Activated CD4-positive, alpha-beta T cell treated with anti-CD3 and anti-CD28 coated beads, Interleukin-2, amount 10 ng/mL, durations not matched to agents 7 days and 5 days (primary cell): ENCODE measurements around the gene ADGRD2. TPM values are rescaled to one million over a fixed set of nuclear protein-coding genes. Genes with fewer than 3 reads are reported as not detected.

ENCODE experiments used
- CTCF ChIA-PET: fragments of 350-600 bp; sonication (Branson Sonifier 250); formaldehyde crosslinking; loops from one replicate; lab custom pipeline; 2021; ENCODE audit warnings: antibody characterized with exemption; lab: Charles Lee
- POLR2A ChIA-PET: fragments of 350-600 bp; sonication (Branson Sonifier 250); formaldehyde crosslinking; loops from one replicate; lab custom pipeline; 2021; ENCODE audit warnings: antibody characterized with exemption; lab: Charles Lee
- DNase-seq: peaks from one replicate; pipeline ENCODE4 v3.0.0-alpha.2; 2020
- H3K27ac Mint-ChIP-seq: one replicate; pipeline ENCODE4 v1.8.0; 2021; ENCODE audit warnings: mild to moderate bottlenecking, moderate library complexity, mixed read lengths
- H3K27me3 Mint-ChIP-seq: one replicate; pipeline ENCODE4 v1.8.0; 2021; ENCODE audit warnings: mixed read lengths
- H3K36me3 Mint-ChIP-seq: one replicate; pipeline ENCODE4 v1.8.0; 2021; ENCODE audit warnings: low read depth, mixed read lengths
- H3K4me1 Mint-ChIP-seq: one replicate; pipeline ENCODE4 v1.8.0; 2021; ENCODE audit warnings: mixed read lengths
- H3K4me3 Mint-ChIP-seq: one replicate; pipeline ENCODE4 v1.8.0; 2021; ENCODE audit warnings: mild to moderate bottlenecking, moderate library complexity, mixed read lengths
- H3K9me3 Mint-ChIP-seq: one replicate; pipeline ENCODE4 v1.8.0; 2021; ENCODE audit warnings: mixed read lengths
- total RNA-seq, 2 experiments: library from RNA; stranded (reverse); gene quantifications; one replicate each; pipeline ENCODE4 v1.2.3, GENCODE V29; 2021

The ADGRD2 gene
- total RNA-seq, 2 experiments from 2014 or later: not detected

GRCh38 chr9:124453586-124454191, 3.4 kb downstream of the ADGRD2 start:
- CTCF ChIA-PET: interaction anchor here (0.8 kb wide), 1 partner anchor 9 kb away, joined by 3 read pairs; no protein-coding TSS in a partner anchor
- Mint-ChIP-seq H3K27ac (no peak overlapping the region), H3K4me1 (no peaks in the 10 kb centered on the region), H3K27me3 (peaks cover 30% of the 10 kb centered on the region), H3K9me3 (no peaks in the 10 kb centered on the region), H3K36me3 (no peaks in the 10 kb centered on the region), H3K4me3 (no peak overlapping the region)
- POLR2A ChIA-PET: interaction anchor here (0.6 kb wide), 1 partner anchor 1109 kb away, joined by 3 read pairs; no protein-coding TSS in a partner anchor
- DNase-seq: no peak

- CTCF ChIA-PET: interaction anchor here (0.8 to 1.2 kb wide), 2 partner anchors 9 to 13 kb away, joined by 3 read pairs; no protein-coding TSS in a partner anchor
- H3K9me3 Mint-ChIP-seq: no peaks in the 10 kb centered on the region
- POLR2A ChIA-PET: interaction anchor here (0.6 kb wide), 1 partner anchor 1109 kb away, joined by 3 read pairs; no protein-coding TSS in a partner anchor
- H3K4me1 Mint-ChIP-seq: no peaks in the 10 kb centered on the region
- H3K36me3 Mint-ChIP-seq: no peaks in the 10 kb centered on the region
- H3K4me3 Mint-ChIP-seq: no peak overlapping the region
- no peak overlapping the region for H3K27ac Mint-ChIP-seq
- no peak for DNase-seq
- H3K27me3 Mint-ChIP-seq: peaks cover 28% of the 10 kb centered on the region
Observed at GRCh38 chr9:124454296-124454695, 4.0 kb downstream of the ADGRD2 start.

- POLR2A ChIA-PET: no interaction called here
- Mint-ChIP-seq H3K36me3 (no peaks in the 10 kb centered on the region), H3K27ac (no peak overlapping the region), H3K9me3 (no peaks in the 10 kb centered on the region), H3K27me3 (peaks cover 22% of the 10 kb centered on the region), H3K4me3 (no peak overlapping the region), H3K4me1 (no peaks in the 10 kb centered on the region)
- no peak for DNase-seq
- CTCF ChIA-PET: interaction anchor here (0.7 to 1.2 kb wide), 2 partner anchors 13 to 58 kb away, joined by 3 read pairs; no protein-coding TSS in a partner anchor
Observed at GRCh38 chr9:124454791-124455443, 4.7 kb downstream of the ADGRD2 start.

- POLR2A ChIA-PET: no interaction called here
- Mint-ChIP-seq H3K27ac (no peak overlapping the region), H3K36me3 (no peaks in the 10 kb centered on the region), H3K27me3 (peaks cover 15% of the 10 kb centered on the region), H3K9me3 (no peaks in the 10 kb centered on the region), H3K4me1 (no peaks in the 10 kb centered on the region), H3K4me3 (no peak overlapping the region)
- no peak for DNase-seq
- CTCF ChIA-PET: interaction anchor here (1.2 kb wide), 1 partner anchor 14 kb away, joined by 3 read pairs; no protein-coding TSS in a partner anchor
Observed at GRCh38 chr9:124455820-124456219, 5.6 kb downstream of the ADGRD2 start.

GRCh38 chr9:124456341-124457078, 6.3 kb downstream of the ADGRD2 start:
- CTCF ChIA-PET: no interaction called here
- H3K9me3 Mint-ChIP-seq: no peaks in the 10 kb centered on the region
- no peaks in the 10 kb centered on the region for H3K36me3 Mint-ChIP-seq

GRCh38 chr9:124457079-124457886, 7.0 kb downstream of the ADGRD2 start:
- DNase-seq: no peak
- ChIA-PET POLR2A (no interaction called here), CTCF (interaction anchor here (0.6 kb wide), 1 partner anchor 354 kb away, joined by 4 read pairs; no protein-coding TSS in a partner anchor)
- Mint-ChIP-seq H3K27ac (no peak overlapping the region), H3K4me3 (no peak overlapping the region), H3K36me3 (no peaks in the 10 kb centered on the region), H3K9me3 (no peaks in the 10 kb centered on the region), H3K4me1 (no peaks in the 10 kb centered on the region), H3K27me3 (peaks cover 7% of the 10 kb centered on the region)

More at GRCh38 chr9:124456341-124457078, 6.3 kb downstream of the ADGRD2 start:
- DNase-seq: no peak
- Mint-ChIP-seq H3K4me1 (no peaks in the 10 kb centered on the region), H3K27me3 (peaks cover 12% of the 10 kb centered on the region), H3K27ac (no peak overlapping the region), H3K4me3 (no peak overlapping the region)
- POLR2A ChIA-PET: no interaction called here

GRCh38 chr9:124457887-124458431, 7.7 kb downstream of the ADGRD2 start:
- POLR2A ChIA-PET: no interaction called here
- DNase-seq: no peak
- Mint-ChIP-seq H3K36me3 (no peaks in the 10 kb centered on the region), H3K27ac (no peak overlapping the region), H3K27me3 (peaks cover 8% of the 10 kb centered on the region), H3K4me3 (no peak overlapping the region), H3K4me1 (no peaks in the 10 kb centered on the region), H3K9me3 (no peaks in the 10 kb centered on the region)
- CTCF ChIA-PET: interaction anchor here (0.6 kb wide), 2 partner anchors 317 to 354 kb away, joined by 4 read pairs; no protein-coding TSS in a partner anchor

- H3K27ac Mint-ChIP-seq: no peak overlapping the region
Observed at GRCh38 chr9:124458441-124458840, 8.2 kb downstream of the ADGRD2 start.

GRCh38 chr9:124462739-124463138, 12.5 kb downstream of the ADGRD2 start:
- Mint-ChIP-seq H3K9me3 (no peaks in the 10 kb centered on the region), H3K36me3 (no peaks in the 10 kb centered on the region), H3K27ac (no peak overlapping the region), H3K4me1 (no peaks in the 10 kb centered on the region), H3K27me3 (peaks cover 17% of the 10 kb centered on the region), H3K4me3 (no peak overlapping the region)
- DNase-seq: no peak
- CTCF ChIA-PET: interaction anchor here (0.7 kb wide), 1 partner anchor 9 kb away, joined by 3 read pairs; no protein-coding TSS in a partner anchor
- POLR2A ChIA-PET: no interaction called here

More at GRCh38 chr9:124458441-124458840, 8.2 kb downstream of the ADGRD2 start:
- no peaks in the 10 kb centered on the region for H3K9me3 Mint-ChIP-seq
- H3K27me3 Mint-ChIP-seq: peaks cover 12% of the 10 kb centered on the region
- CTCF ChIA-PET: interaction anchor here (0.6 kb wide), 1 partner anchor 317 kb away, joined by 4 read pairs; no protein-coding TSS in a partner anchor
- no peak for DNase-seq
- H3K4me1 Mint-ChIP-seq: no peaks in the 10 kb centered on the region
- no peaks in the 10 kb centered on the region for H3K36me3 Mint-ChIP-seq
- H3K4me3 Mint-ChIP-seq: no peak overlapping the region
- POLR2A ChIA-PET: no interaction called here

GRCh38 chr9:124465736-124466135, 15.5 kb downstream of the ADGRD2 start:
- Mint-ChIP-seq H3K4me1 (no peaks in the 10 kb centered on the region), H3K36me3 (no peaks in the 10 kb centered on the region), H3K27ac (no peak overlapping the region), H3K9me3 (no peaks in the 10 kb centered on the region), H3K27me3 (peaks cover 17% of the 10 kb centered on the region), H3K4me3 (no peak overlapping the region)
- no peak for DNase-seq
- POLR2A ChIA-PET: no interaction called here
- CTCF ChIA-PET: no interaction called here

- Mint-ChIP-seq H3K4me1 (no peaks in the 10 kb centered on the region), H3K27ac (no peak overlapping the region), H3K9me3 (no peaks in the 10 kb centered on the region), H3K4me3 (no peak overlapping the region), H3K27me3 (peaks cover 14% of the 10 kb centered on the region), H3K36me3 (no peaks in the 10 kb centered on the region)
- CTCF ChIA-PET: no interaction called here
- DNase-seq: no peak
- POLR2A ChIA-PET: no interaction called here
Observed at GRCh38 chr9:124467410-124468060, 17.3 kb downstream of the ADGRD2 start.
